ENCODE measurements around the gene AGAP1. TPM values are rescaled to one million over a fixed set of nuclear protein-coding genes. Genes with fewer than 3 reads are reported as not detected.

The AGAP1 gene
- total RNA-seq, 1 experiment from 2014 or later = 25.8 TPM

DNA sequence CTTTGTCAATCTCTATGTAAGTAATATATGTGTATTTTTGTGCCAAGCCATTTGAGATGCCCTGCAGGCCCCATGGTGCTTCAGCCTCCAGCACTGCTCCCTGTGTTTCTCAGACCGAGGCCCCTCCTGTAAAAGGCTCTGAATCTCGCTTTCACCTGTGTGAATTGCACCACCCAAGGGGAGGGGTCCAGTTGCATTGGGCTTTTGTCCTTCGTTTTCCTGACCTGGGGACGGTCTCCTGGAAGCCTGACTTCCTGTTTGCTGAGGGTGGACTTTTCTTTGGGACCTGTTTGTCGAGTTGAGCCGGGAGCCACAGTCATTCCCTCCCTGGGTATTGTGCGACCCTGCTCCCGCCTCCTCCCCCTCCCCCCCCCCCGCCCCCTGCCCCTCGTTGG, 48.9 kb downstream of the AGAP1 start:
- H3K56ac ChIP-seq (ENCODE audit: insufficient read length, low read depth, low read length) = no peak overlapping the region
- no peaks in the 10 kb centered on the region for H3K27me3 ChIP-seq (ENCODE audit: insufficient read depth, low read length)
- no peak overlapping the region for H2AK5ac ChIP-seq (ENCODE audit: insufficient read length, low read length)
- Mint-ChIP-seq H3K4me1 (peaks cover 39 to 47% of the 10 kb centered on the region in 2 experiments), H3K27me3 (ENCODE audit: low read depth) (no peaks in the 10 kb centered on the region), H3K27ac (peak overlapping the region; percentile 22 to 89 (median 86); a peak in 4 of 7 replicates), H3K36me3 (ENCODE audit: insufficient read depth in 1 of 3, low read depth in 3 of 3) (no peaks in the 10 kb centered on the region; a peak in 1 of 7 replicates), H3K9me3 (no peaks in the 10 kb centered on the region), H3K4me3 (peak overlapping the region in 1 of 2 experiments; percentile 48; a peak in 1 of 5 replicates)
- H2BK15ac ChIP-seq (ENCODE audit: low read depth, low read length) = no peak overlapping the region
- no peak overlapping the region for H3K4ac ChIP-seq (ENCODE audit: low read depth, low read length)
- H3K27ac ChIP-seq (ENCODE audit: insufficient read length, low read depth, low read length) = no peak overlapping the region
- peak; percentile 80 for DNase-seq
- H3K23ac ChIP-seq (ENCODE audit: insufficient read length, low read depth, low read length) = no peak overlapping the region
- peaks cover 12% of the 10 kb centered on the region; the same call in 1 of the 2 replicates for H3K79me2 ChIP-seq (ENCODE audit: insufficient read depth, low read length)
- TF ChIP-seq, protein P1, sequence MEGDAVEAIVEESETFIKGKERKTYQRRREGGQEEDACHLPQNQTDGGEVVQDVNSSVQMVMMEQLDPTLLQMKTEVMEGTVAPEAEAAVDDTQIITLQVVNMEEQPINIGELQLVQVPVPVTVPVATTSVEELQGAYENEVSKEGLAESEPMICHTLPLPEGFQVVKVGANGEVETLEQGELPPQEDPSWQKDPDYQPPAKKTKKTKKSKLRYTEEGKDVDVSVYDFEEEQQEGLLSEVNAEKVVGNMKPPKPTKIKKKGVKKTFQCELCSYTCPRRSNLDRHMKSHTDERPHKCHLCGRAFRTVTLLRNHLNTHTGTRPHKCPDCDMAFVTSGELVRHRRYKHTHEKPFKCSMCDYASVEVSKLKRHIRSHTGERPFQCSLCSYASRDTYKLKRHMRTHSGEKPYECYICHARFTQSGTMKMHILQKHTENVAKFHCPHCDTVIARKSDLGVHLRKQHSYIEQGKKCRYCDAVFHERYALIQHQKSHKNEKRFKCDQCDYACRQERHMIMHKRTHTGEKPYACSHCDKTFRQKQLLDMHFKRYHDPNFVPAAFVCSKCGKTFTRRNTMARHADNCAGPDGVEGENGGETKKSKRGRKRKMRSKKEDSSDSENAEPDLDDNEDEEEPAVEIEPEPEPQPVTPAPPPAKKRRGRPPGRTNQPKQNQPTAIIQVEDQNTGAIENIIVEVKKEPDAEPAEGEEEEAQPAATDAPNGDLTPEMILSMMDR (conservative IDR thresholded peaks at IDR 0.05) = no peak
- H3T11ph ChIP-seq (ENCODE audit: low read length) = no peak overlapping the region
- H3K4me1 ChIP-seq (ENCODE audit: insufficient read depth, low read length) = peaks cover 8% of the 10 kb centered on the region; the same call in 1 of the 2 replicates
- no CpG with 5 or more reads among the region's 10 CpGs for WGBS (ENCODE audit: extremely low coverage, insufficient read length, low lambda C conversion rate)
- peaks cover 6% of the 10 kb centered on the region for H3K79me1 ChIP-seq (ENCODE audit: insufficient read depth, low read depth, low read length, poor library complexity, severe bottlenecking)
- H4K91ac ChIP-seq (ENCODE audit: insufficient read length, low read depth, low read length) = no peak overlapping the region
- H3K14ac ChIP-seq (ENCODE audit: insufficient read depth, low read length) = no peak overlapping the region
- H4K5ac ChIP-seq (ENCODE audit: insufficient read length, low read depth, low read length) = no peak overlapping the region
- no peaks in the 10 kb centered on the region for H3K9me3 ChIP-seq (ENCODE audit: control insufficient read depth, low read depth, low read length)
- no peak overlapping the region for H4K8ac ChIP-seq (replicated peaks; ENCODE audit: insufficient read length, low read depth, low read length)
- H2BK5ac ChIP-seq (ENCODE audit: insufficient read length, low read length) = no peak overlapping the region
- no peak overlapping the region for H2BK12ac ChIP-seq (ENCODE audit: insufficient read length, low read depth, low read length)
- no peaks in the 10 kb centered on the region for H3K23me2 ChIP-seq (ENCODE audit: insufficient read length, low read depth, low read length, poor library complexity, severe bottlenecking)
- no peak overlapping the region for H3K4me2 ChIP-seq (ENCODE audit: insufficient read depth, insufficient read length, low read length)
- H3K9ac ChIP-seq (ENCODE audit: extremely low read depth, insufficient read length, low read length) = no peak overlapping the region
- H2AFZ ChIP-seq (ENCODE audit: low read length) = no peak overlapping the region
- no peak overlapping the region for H2BK20ac ChIP-seq (ENCODE audit: low read depth, low read length, poor library complexity, severe bottlenecking)
- no peak overlapping the region for H2BK120ac ChIP-seq (ENCODE audit: low read depth, low read length, poor library complexity, severe bottlenecking)
- H3K18ac ChIP-seq (ENCODE audit: insufficient read length, low read depth, low read length) = no peak overlapping the region
- no peaks in the 10 kb centered on the region for H4K20me1 ChIP-seq (ENCODE audit: control insufficient read depth, insufficient read depth, insufficient read length)

All from H9 (cell line).